Measurements from ENCODE around the gene SLC38A6.
"Not testable (repeated sequence)": the region's sequence is repeated elsewhere in the genome, so short reads cannot be mapped to it uniquely, and the experiment has no call there.

The SLC38A6 gene

GRCh38 chr14:61048640-61049039 is 67.6 kb downstream of the SLC38A6 start:
- Mint-ChIP-seq H3K4me3 (no peak overlapping the region), H3K27me3 (ENCODE audit: low read depth) (no peaks in the 10 kb centered on the region), H3K4me1 (ENCODE audit: low read depth) (peaks cover 1% of the 10 kb centered on the region), H3K9me3 (peaks cover 5% of the 10 kb centered on the region), H3K36me3 (ENCODE audit: low read depth) (peaks cover 2% of the 10 kb centered on the region), H3K27ac (no peak overlapping the region)
- DNase-seq (ENCODE audit: low spot score): no peak

- Mint-ChIP-seq H3K27me3 (ENCODE audit: low read depth) (no peaks in the 10 kb centered on the region), H3K36me3 (ENCODE audit: low read depth) (peaks cover 7% of the 10 kb centered on the region), H3K9me3 (peaks cover 15% of the 10 kb centered on the region), H3K4me3 (no peak overlapping the region), H3K27ac (no peak overlapping the region), H3K4me1 (ENCODE audit: low read depth) (peaks cover 1% of the 10 kb centered on the region)
- no peak for DNase-seq (ENCODE audit: low spot score)
These were observed 69.4 kb downstream of the SLC38A6 start for GRCh38 chr14:61050417-61050816.

- peaks cover 7% of the 10 kb centered on the region for H3K36me3 Mint-ChIP-seq (ENCODE audit: low read depth)
- no peak for DNase-seq (ENCODE audit: low spot score)
- H3K4me3 Mint-ChIP-seq: no peak overlapping the region
- H3K9me3 Mint-ChIP-seq: peaks cover 15% of the 10 kb centered on the region
- no peaks in the 10 kb centered on the region for H3K27me3 Mint-ChIP-seq (ENCODE audit: low read depth)
- peaks cover 1% of the 10 kb centered on the region for H3K4me1 Mint-ChIP-seq (ENCODE audit: low read depth)
- H3K27ac Mint-ChIP-seq: no peak overlapping the region
These were observed 70.0 kb downstream of the SLC38A6 start for GRCh38 chr14:61051051-61051450.

GRCh38 chr14:61051621-61052020 is 70.6 kb downstream of the SLC38A6 start:
- H3K36me3 Mint-ChIP-seq (ENCODE audit: low read depth): peaks cover 7% of the 10 kb centered on the region
- no peaks in the 10 kb centered on the region for H3K27me3 Mint-ChIP-seq (ENCODE audit: low read depth)
- peaks cover 15% of the 10 kb centered on the region for H3K9me3 Mint-ChIP-seq
- H3K4me1 Mint-ChIP-seq (ENCODE audit: low read depth): peaks cover 1% of the 10 kb centered on the region
- no peak overlapping the region for H3K27ac Mint-ChIP-seq
- DNase-seq (ENCODE audit: low spot score): no peak
- H3K4me3 Mint-ChIP-seq: no peak overlapping the region

GRCh38 chr14:61063461-61063860 is 82.4 kb downstream of the SLC38A6 start:
- Mint-ChIP-seq H3K4me3 (no peak overlapping the region), H3K27me3 (ENCODE audit: low read depth) (no peaks in the 10 kb centered on the region), H3K4me1 (ENCODE audit: low read depth) (no peaks in the 10 kb centered on the region), H3K27ac (no peak overlapping the region), H3K36me3 (ENCODE audit: low read depth) (peaks cover 6% of the 10 kb centered on the region), H3K9me3 (peaks cover 7% of the 10 kb centered on the region)
- no peak for DNase-seq (ENCODE audit: low spot score)

- no peak overlapping the region for H3K27ac Mint-ChIP-seq
- no peaks in the 10 kb centered on the region for H3K27me3 Mint-ChIP-seq (ENCODE audit: low read depth)
- peaks cover 7% of the 10 kb centered on the region for H3K9me3 Mint-ChIP-seq
- peaks cover 6% of the 10 kb centered on the region for H3K36me3 Mint-ChIP-seq (ENCODE audit: low read depth)
- no peak for DNase-seq (ENCODE audit: low spot score)
- H3K4me3 Mint-ChIP-seq: no peak overlapping the region
- H3K4me1 Mint-ChIP-seq (ENCODE audit: low read depth): no peaks in the 10 kb centered on the region
These were observed 83.2 kb downstream of the SLC38A6 start for GRCh38 chr14:61064210-61064609.

- Mint-ChIP-seq H3K36me3 (ENCODE audit: low read depth) (peaks cover 6% of the 10 kb centered on the region), H3K27ac (no peak overlapping the region), H3K4me3 (no peak overlapping the region), H3K9me3 (peaks cover 7% of the 10 kb centered on the region), H3K27me3 (ENCODE audit: low read depth) (no peaks in the 10 kb centered on the region), H3K4me1 (ENCODE audit: low read depth) (no peaks in the 10 kb centered on the region)
- no peak for DNase-seq (ENCODE audit: low spot score)
These were observed 83.8 kb downstream of the SLC38A6 start for GRCh38 chr14:61064856-61065255.

GRCh38 chr14:61065656-61066055 is 84.6 kb downstream of the SLC38A6 start:
- H3K36me3 Mint-ChIP-seq (ENCODE audit: low read depth): peaks cover 6% of the 10 kb centered on the region
- peaks cover 7% of the 10 kb centered on the region for H3K9me3 Mint-ChIP-seq
- H3K4me1 Mint-ChIP-seq (ENCODE audit: low read depth): no peaks in the 10 kb centered on the region
- no peaks in the 10 kb centered on the region for H3K27me3 Mint-ChIP-seq (ENCODE audit: low read depth)
- H3K4me3 Mint-ChIP-seq: no peak overlapping the region
- DNase-seq (ENCODE audit: low spot score): no peak
- no peak overlapping the region for H3K27ac Mint-ChIP-seq

- DNase-seq (ENCODE audit: low spot score); H3K4me3 Mint-ChIP-seq: not testable (repeated sequence)
These were observed 91.4 kb downstream of the SLC38A6 start for GRCh38 chr14:61072442-61072841.

GRCh38 chr14:61074852-61075251 is 93.8 kb downstream of the SLC38A6 start:
- no peak overlapping the region for H3K27ac Mint-ChIP-seq
- no peaks in the 10 kb centered on the region for H3K27me3 Mint-ChIP-seq (ENCODE audit: low read depth)
- no peaks in the 10 kb centered on the region for H3K4me1 Mint-ChIP-seq (ENCODE audit: low read depth)

More at GRCh38 chr14:61072442-61072841, 91.4 kb downstream of the SLC38A6 start:
- H3K9me3 Mint-ChIP-seq; H3K27me3 Mint-ChIP-seq (ENCODE audit: low read depth); H3K36me3 Mint-ChIP-seq (ENCODE audit: low read depth); H3K4me1 Mint-ChIP-seq (ENCODE audit: low read depth); H3K27ac Mint-ChIP-seq: not testable (repeated sequence)

GRCh38 chr14:61076556-61076955 is 95.5 kb downstream of the SLC38A6 start:
- no peak for DNase-seq (ENCODE audit: low spot score)
- H3K36me3 Mint-ChIP-seq (ENCODE audit: low read depth): peaks cover 2% of the 10 kb centered on the region
- no peak overlapping the region for H3K4me3 Mint-ChIP-seq
- H3K9me3 Mint-ChIP-seq: no peaks in the 10 kb centered on the region
- H3K27me3 Mint-ChIP-seq (ENCODE audit: low read depth): no peaks in the 10 kb centered on the region
- no peak overlapping the region for H3K27ac Mint-ChIP-seq
- no peaks in the 10 kb centered on the region for H3K4me1 Mint-ChIP-seq (ENCODE audit: low read depth)

More at GRCh38 chr14:61074852-61075251, 93.8 kb downstream of the SLC38A6 start:
- Mint-ChIP-seq H3K36me3 (ENCODE audit: low read depth) (peaks cover 2% of the 10 kb centered on the region), H3K9me3 (no peaks in the 10 kb centered on the region), H3K4me3 (no peak overlapping the region)
- no peak for DNase-seq (ENCODE audit: low spot score)

GRCh38 chr14:61077437-61077836 is 96.4 kb downstream of the SLC38A6 start:
- Mint-ChIP-seq H3K27ac (no peak overlapping the region), H3K27me3 (ENCODE audit: low read depth) (no peaks in the 10 kb centered on the region), H3K4me1 (ENCODE audit: low read depth) (no peaks in the 10 kb centered on the region), H3K9me3 (no peaks in the 10 kb centered on the region), H3K36me3 (ENCODE audit: low read depth) (peaks cover 2% of the 10 kb centered on the region), H3K4me3 (no peak overlapping the region)
- DNase-seq (ENCODE audit: low spot score): no peak

GRCh38 chr14:61077951-61078720 is 97.1 kb downstream of the SLC38A6 start:
- H3K9me3 Mint-ChIP-seq: no peaks in the 10 kb centered on the region
- H3K27me3 Mint-ChIP-seq (ENCODE audit: low read depth): no peaks in the 10 kb centered on the region
- H3K36me3 Mint-ChIP-seq (ENCODE audit: low read depth): peaks cover 2% of the 10 kb centered on the region
- DNase-seq (ENCODE audit: low spot score): no peak
- H3K27ac Mint-ChIP-seq: no peak overlapping the region
- H3K4me3 Mint-ChIP-seq: no peak overlapping the region
- H3K4me1 Mint-ChIP-seq (ENCODE audit: low read depth): no peaks in the 10 kb centered on the region

GRCh38 chr14:61080591-61081010 is 99.6 kb downstream of the SLC38A6 start:
- no peak for DNase-seq (ENCODE audit: low spot score)
- no peaks in the 10 kb centered on the region for H3K27me3 Mint-ChIP-seq (ENCODE audit: low read depth)
- H3K36me3 Mint-ChIP-seq (ENCODE audit: low read depth): peaks cover 2% of the 10 kb centered on the region
- H3K27ac Mint-ChIP-seq: no peak overlapping the region
- no peaks in the 10 kb centered on the region for H3K4me1 Mint-ChIP-seq (ENCODE audit: low read depth)
- no peak overlapping the region for H3K4me3 Mint-ChIP-seq
- no peaks in the 10 kb centered on the region for H3K9me3 Mint-ChIP-seq

GRCh38 chr14:61088081-61088480 is 107.0 kb downstream of the SLC38A6 start:
- no peak for DNase-seq (ENCODE audit: low spot score)
- peaks cover 2% of the 10 kb centered on the region for H3K4me1 Mint-ChIP-seq (ENCODE audit: low read depth)
- H3K36me3 Mint-ChIP-seq (ENCODE audit: low read depth): no peaks in the 10 kb centered on the region
- H3K9me3 Mint-ChIP-seq: no peaks in the 10 kb centered on the region
- no peaks in the 10 kb centered on the region for H3K27me3 Mint-ChIP-seq (ENCODE audit: low read depth)
- H3K4me3 Mint-ChIP-seq: no peak overlapping the region
- H3K27ac Mint-ChIP-seq: no peak overlapping the region
